GM12864 (cell line): ENCODE measurements around the gene PKP3.

Source experiments
- DNase-seq: peaks from one replicate; pipeline ENCODE4 v3.0.0-alpha.2; 2011; ENCODE audit warnings: low read depth
- H3K4me3 ChIP-seq: 2 replicates; pipeline ENCODE4 v1.5.1; 2011; ENCODE audit warnings: mild to moderate bottlenecking, low read depth, low read length, control low read depth
- CTCF ChIP-seq: IDR thresholded peaks from 2 replicates; pipeline ENCODE4 v1.5.1; 2011; ENCODE audit warnings: low read depth, mild to moderate bottlenecking, moderate library complexity, low read length, control low read depth, inconsistent platforms; ENCODE audit errors: missing control alignments

Gene PKP3

GRCh38 chr11:417652-418342 lies 23.8 kb downstream of the PKP3 start:
- DNase-seq: no peak
- H3K4me3 ChIP-seq: no peak overlapping the region; the same call in 1 of the 2 replicates
- TF ChIP-seq CTCF: no peak

- H3K4me3 ChIP-seq: no peak overlapping the region
- no peak for DNase-seq
- no peak for TF ChIP-seq CTCF
Measured at GRCh38 chr11:418343-419247, 24.6 kb downstream of the PKP3 start.

GRCh38 chr11:419248-420005 lies 25.4 kb downstream of the PKP3 start:
- TF ChIP-seq CTCF: no peak
- no peak overlapping the region for H3K4me3 ChIP-seq
- no peak for DNase-seq

GRCh38 chr11:420054-420910 lies 26.3 kb downstream of the PKP3 start:
- H3K4me3 ChIP-seq: no peak overlapping the region
- no peak for DNase-seq
- TF ChIP-seq CTCF: no peak

- no peak overlapping the region for H3K4me3 ChIP-seq
- no peak for TF ChIP-seq CTCF
- DNase-seq: no peak
Measured at GRCh38 chr11:420911-421321, 26.9 kb downstream of the PKP3 start.

- no peak for DNase-seq
- TF ChIP-seq CTCF: no peak
- no peak overlapping the region for H3K4me3 ChIP-seq
Measured at GRCh38 chr11:422249-422656, 28.2 kb downstream of the PKP3 start.
